Measurements from ENCODE around the gene DOCK9. TPM values are rescaled to one million over a fixed set of nuclear protein-coding genes. Genes with fewer than 3 reads are reported as not detected.

DOCK9 gene
- total and polyA plus RNA-seq, 9 of the 15 experiments (the other 6 are each of a cell fraction or from before 2014, with no cell fraction given), result 3.5 to 25.3 (median 16.7) TPM

GRCh38 chr13:98984118-98984517, 6.3 kb upstream of the DOCK9 start (continued):
- no peak for TF ChIP-seq SRSF9 (IDR thresholded peaks at IDR 0.05; ENCODE audit: borderline replicate concordance, low read depth, low read length)

GRCh38 chr13:98983182-98983581, 5.3 kb upstream of the DOCK9 start:
- no peak for DNase-seq (ENCODE audit: extremely low read depth in 1 of 4, low spot score in 3 of 4)
- Histone ChIP-seq H3K36me3 (ENCODE audit: control insufficient read depth, insufficient read depth, low read length) (no peaks in the 10 kb centered on the region; the same call in 2 of the 3 replicates), H2AFZ (ENCODE audit: low read depth, low read length) (no peak overlapping the region), H3K4me3 (no peak overlapping the region), H3K9ac (ENCODE audit: insufficient read depth in 1 of 2, low read depth in 2 of 2, low read length in 2 of 2) (no peak overlapping the region; a peak in 1 of 4 replicates), H3K9me3 (replicated peaks; ENCODE audit: control insufficient read depth, insufficient read depth, low read depth, low read length) (no peaks in the 10 kb centered on the region), H3K27ac (ENCODE audit: extremely low read depth, low read depth, low read length) (no peak overlapping the region), H3K9me1 (ENCODE audit: control insufficient read depth, insufficient read depth, low read length) (peaks cover 3% of the 10 kb centered on the region), H3K79me2 (ENCODE audit: control insufficient read depth, insufficient read depth, low read length) (0 out of 3 replicates have a peak, but pooled peaks cover 2% of the 10 kb centered on the region), H3K4me2 (ENCODE audit: insufficient read depth, low read length) (no peak overlapping the region), H3K4me1 (replicated peaks in 1 of 2; ENCODE audit: control insufficient read depth in 2 of 2, insufficient read depth in 2 of 2, low read length in 2 of 2) (peaks cover 4 to 9% of the 10 kb centered on the region in 2 experiments; a peak in 3 of 5 replicates), H4K20me1 (replicated peaks; ENCODE audit: control insufficient read depth, insufficient read depth, low read length) (no peaks in the 10 kb centered on the region), H3K27me3 (ENCODE audit: control insufficient read depth in 2 of 2, insufficient read depth in 2 of 2, low read length in 2 of 2) (no peaks in the 10 kb centered on the region)
- ATAC-seq, result no peak
- CTCF ChIA-PET (ENCODE audit: low intra/inter-chr PET ratio), result interaction anchor here (0.7 kb wide), 1 partner anchor 92 kb away, joined by 3 read pairs; no protein-coding TSS in a partner anchor
- TF ChIP-seq TAF15 (IDR thresholded peaks at IDR 0.05; ENCODE audit: low read depth, low read length), result no peak
- no peak for TF ChIP-seq HMG20A (CRISPR knock-in tag; conservative IDR thresholded peaks at IDR 0.05)
- TF ChIP-seq MAX (CRISPR knock-in tag; IDR thresholded peaks at IDR 0.05), result no peak
- no peak for TF ChIP-seq ZNF436 (CRISPR knock-in tag; IDR thresholded peaks at IDR 0.05)
- no peak for TF ChIP-seq RBBP5 (IDR thresholded peaks at IDR 0.05; ENCODE audit: borderline replicate concordance, insufficient read depth, low read length, poor library complexity, severe bottlenecking)
- TF ChIP-seq KHSRP (IDR thresholded peaks at IDR 0.05), result no peak
- TF ChIP-seq ZNF589 (CRISPR knock-in tag; IDR thresholded peaks at IDR 0.05; ENCODE audit: low read depth), result no peak
- no peak for TF ChIP-seq L3MBTL2 (IDR thresholded peaks at IDR 0.05)
- TF ChIP-seq TAF1 (IDR thresholded peaks at IDR 0.05; ENCODE audit: control insufficient read depth, extremely low read depth, insufficient read depth, low read length, severe bottlenecking), result no peak
- TF ChIP-seq ATF4 (CRISPR knock-in tag; IDR thresholded peaks at IDR 0.05), result no peak
- TF ChIP-seq TSC22D4 (tag; IDR thresholded peaks at IDR 0.05), result no peak
- TF ChIP-seq PCBP1 (IDR thresholded peaks at IDR 0.05; ENCODE audit: low read depth, low read length, poor library complexity, severe bottlenecking), result no peak
- TF ChIP-seq RBM22 (IDR thresholded peaks at IDR 0.05; ENCODE audit: low read depth, low read length, poor library complexity, severe bottlenecking), result no peak
- TF ChIP-seq TCF3 (CRISPR knock-in tag; IDR thresholded peaks at IDR 0.05), result no peak
- WGBS (ENCODE audit: insufficient coverage, low coverage, missing lambda C conversion rate), result 74% methylated on average over 4 of the region's 5 CpGs
- no peak for FAIRE-seq
- in situ Hi-C loops (cut with MboI), result no loop called here
- POLR2A ChIA-PET, result no interaction called here
- intact Hi-C loops (cut with micrococcal nuclease), result no loop called here
- no TSS peak for BruUV-seq (replicated peaks)

Measured in K562 (cell line).